ENCODE data around the gene ARHGEF17. TPM values are rescaled to one million over a fixed set of nuclear protein-coding genes. Genes with fewer than 3 reads are reported as not detected.
A peak's percentile ranks its signal among the peaks of the same experiment; 100 is the strongest.

The ARHGEF17 gene
- polyA plus RNA-seq, 3 donors: 0.16 to 1.2 (median 0.55) TPM

GRCh38 chr11:73395297-73396208 lies 87.5 kb downstream of the ARHGEF17 start:
- H3K4me1 Mint-ChIP-seq: peaks cover 19% of the 10 kb centered on the region
- no peak for TF ChIP-seq CTCF (IDR thresholded peaks at IDR 0.05)
- H4K20me1 ChIP-seq (ENCODE audit: insufficient read depth, low read length): peaks cover 100% of the 10 kb centered on the region
- no peak overlapping the region for H2AFZ ChIP-seq (ENCODE audit: insufficient read depth, low read depth, low read length, poor library complexity, severe bottlenecking)
- no peak for DNase-seq
- H3K27me3 ChIP-seq (ENCODE audit: control insufficient read depth in 2 of 2, insufficient read depth in 2 of 2, low read length in 2 of 2): no peaks in the 10 kb centered on the region
- H3K4me3 Mint-ChIP-seq: no peak overlapping the region
- intact Hi-C loops (cut with micrococcal nuclease): loop anchor here in 1 of 2 donors (10.0 kb wide), 1 partner anchor 91 kb away; the partner anchor contains the start of gene ARHGEF17
- peaks cover 62% of the 10 kb centered on the region for H3K79me2 ChIP-seq (ENCODE audit: insufficient read depth, low read length)
- H3K27ac Mint-ChIP-seq: peak overlapping the region in 3 of 7 donors; percentile 16 to 69 (median 50)
- peaks cover 82 to 99% of the 10 kb centered on the region in 2 donors for H3K36me3 Mint-ChIP-seq
- no peak overlapping the region for H3K4me3 ChIP-seq (replicated peaks in 1 of 3; ENCODE audit: low read depth in 2 of 3, low read length in 3 of 3)
- no peaks in the 10 kb centered on the region for H3K9me3 ChIP-seq (replicated peaks in 1 of 2; ENCODE audit: control insufficient read depth in 1 of 2, insufficient read depth in 1 of 2, low read length in 2 of 2)
- H3K27me3 Mint-ChIP-seq (ENCODE audit: low read depth in 3 of 3): peaks cover 0 to 3% (median 0%) of the 10 kb centered on the region in 3 donors
- no peak overlapping the region for H3K4me2 ChIP-seq (replicated peaks; ENCODE audit: extremely low read depth, low read length, poor library complexity, severe bottlenecking)
- H3K4me1 ChIP-seq (ENCODE audit: control insufficient read depth in 1 of 2, insufficient read depth in 2 of 2, low read length in 2 of 2): peaks cover 10 to 28% of the 10 kb centered on the region in 2 donors
- H3K27ac ChIP-seq (ENCODE audit: low read depth in 1 of 2, low read length in 2 of 2): peak overlapping the region; percentile 2 to 53
- H3K9ac ChIP-seq (ENCODE audit: insufficient read depth, low read length, poor library complexity, severe bottlenecking): no peak overlapping the region
- peaks cover 96 to 100% of the 10 kb centered on the region in 2 donors for H3K36me3 ChIP-seq (replicated peaks in 1 of 2; ENCODE audit: control insufficient read depth in 1 of 2, insufficient read depth in 2 of 2, low read length in 2 of 2)
- WGBS (ENCODE audit: insufficient coverage): over 99% methylated on average over 14 of the region's 22 CpGs
- no peaks in the 10 kb centered on the region for H3K9me3 Mint-ChIP-seq

- peaks cover 0 to 3% (median 0%) of the 10 kb centered on the region in 3 donors for H3K27me3 Mint-ChIP-seq (ENCODE audit: low read depth in 3 of 3)
- H4K20me1 ChIP-seq (ENCODE audit: insufficient read depth, low read length): peaks cover 97% of the 10 kb centered on the region
- H3K4me3 ChIP-seq (replicated peaks in 1 of 3; ENCODE audit: low read depth in 2 of 3, low read length in 3 of 3): no peak overlapping the region
- WGBS (ENCODE audit: insufficient coverage): 94% methylated on average over 4 of the region's 6 CpGs
- no peaks in the 10 kb centered on the region for H3K9me3 ChIP-seq (replicated peaks in 1 of 2; ENCODE audit: control insufficient read depth in 1 of 2, insufficient read depth in 1 of 2, low read length in 2 of 2)
- peaks cover 79 to 97% of the 10 kb centered on the region in 2 donors for H3K36me3 Mint-ChIP-seq
- intact Hi-C loops (cut with micrococcal nuclease): loop anchor here in 1 of 2 donors (10.0 kb wide), 1 partner anchor 92 kb away; the partner anchor contains the start of gene ARHGEF17
- H3K27ac ChIP-seq (ENCODE audit: low read depth in 1 of 2, low read length in 2 of 2): peak overlapping the region in 1 of 2 donors; percentile 53
- H3K9me3 Mint-ChIP-seq: no peaks in the 10 kb centered on the region
- no peak overlapping the region for H3K9ac ChIP-seq (ENCODE audit: insufficient read depth, low read length, poor library complexity, severe bottlenecking)
- H3K4me2 ChIP-seq (replicated peaks; ENCODE audit: extremely low read depth, low read length, poor library complexity, severe bottlenecking): no peak overlapping the region
- peaks cover 54% of the 10 kb centered on the region for H3K79me2 ChIP-seq (ENCODE audit: insufficient read depth, low read length)
- no peak overlapping the region for H3K4me3 Mint-ChIP-seq
- H3K4me1 Mint-ChIP-seq: peaks cover 14% of the 10 kb centered on the region
- no peak for TF ChIP-seq CTCF (IDR thresholded peaks at IDR 0.05)
- peak overlapping the region in 2 of 7 donors; percentile 7 to 57 for H3K27ac Mint-ChIP-seq
- peaks cover 88 to 97% of the 10 kb centered on the region in 2 donors for H3K36me3 ChIP-seq (replicated peaks in 1 of 2; ENCODE audit: control insufficient read depth in 1 of 2, insufficient read depth in 2 of 2, low read length in 2 of 2)
- peaks cover 8 to 21% of the 10 kb centered on the region in 2 donors for H3K4me1 ChIP-seq (ENCODE audit: control insufficient read depth in 1 of 2, insufficient read depth in 2 of 2, low read length in 2 of 2)
- DNase-seq: no peak
- H2AFZ ChIP-seq (ENCODE audit: insufficient read depth, low read depth, low read length, poor library complexity, severe bottlenecking): no peak overlapping the region
- H3K27me3 ChIP-seq (ENCODE audit: control insufficient read depth in 2 of 2, insufficient read depth in 2 of 2, low read length in 2 of 2): no peaks in the 10 kb centered on the region
Measured at GRCh38 chr11:73396251-73396930, 88.3 kb downstream of the ARHGEF17 start.
